Measurements from ENCODE around the gene ZNF805. TPM values are rescaled to one million over a fixed set of nuclear protein-coding genes. Genes with fewer than 3 reads are reported as not detected.
A peak's percentile ranks its signal among the peaks of the same experiment; 100 is the strongest.

ZNF805 gene
- total RNA-seq, 3 donors from 2014 or later (not counting 1 experiment from before 2014, with no cell fraction given), result 25.9 to 32.7 (median 31.0) TPM

DNA sequence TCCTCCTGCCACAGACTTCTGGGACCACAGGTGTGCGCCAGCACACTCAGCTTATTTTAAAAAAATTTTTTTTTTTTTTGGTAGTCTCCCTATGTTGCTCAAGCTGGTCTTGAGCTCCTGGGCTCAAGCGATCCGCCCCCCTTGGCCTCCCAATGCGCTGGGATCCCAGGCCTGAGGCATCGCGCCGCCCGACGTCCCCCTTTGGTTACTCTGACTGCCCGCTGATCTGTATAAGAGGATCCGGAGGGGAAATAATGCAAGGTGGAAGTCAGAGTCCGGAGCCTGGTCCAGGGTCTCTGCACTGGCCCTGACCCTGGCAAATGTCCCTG lies 486 bp upstream of the ZNF805 start:
- Histone ChIP-seq H3K9me3 (ENCODE audit: control insufficient read depth, insufficient read depth, low read length) (no peaks in the 10 kb centered on the region), H3K36me3 (ENCODE audit: control insufficient read depth, insufficient read depth, low read length) (peaks cover 9% of the 10 kb centered on the region), H3K27ac (ENCODE audit: low read length) (peak overlapping the region; percentile 87), H3K4me1 (ENCODE audit: control insufficient read depth, insufficient read depth, low read length) (peaks cover 22% of the 10 kb centered on the region), H3K27me3 (ENCODE audit: control insufficient read depth, insufficient read depth, low read length) (no peaks in the 10 kb centered on the region), H3K4me3 (ENCODE audit: low read length) (peak overlapping the region; percentile 78)
- DNase-seq (no peak), ATAC-seq (no peak)
- no peaks in the 10 kb centered on the region for H3K9me3 Mint-ChIP-seq
- H3K4me1 Mint-ChIP-seq, result peaks cover 29 to 34% of the 10 kb centered on the region in 2 donors
- no peaks in the 10 kb centered on the region for H3K36me3 Mint-ChIP-seq
- H3K4me3 Mint-ChIP-seq, result peak overlapping the region; percentile 95
- no peak for TF ChIP-seq CTCF (IDR thresholded peaks at IDR 0.05)
- no peaks in the 10 kb centered on the region for H3K27me3 Mint-ChIP-seq (ENCODE audit: low read depth in 2 of 2)
- intact Hi-C loops (cut with micrococcal nuclease), result loop anchor here (1.0 to 2.0 kb wide), 4 partner anchors 40 to 123 kb away; partner anchors contain the start of genes TRAPPC2B, ZNF304, ZNF460 and ZNF543
- 32% methylated on average over 12 of the region's 12 CpGs for WGBS (ENCODE audit: insufficient coverage)
- peak overlapping the region; percentile 94 to 96 for H3K27ac Mint-ChIP-seq

GRCh38 chr19:57241176-57241575 lies 744 bp downstream of the ZNF805 start:
- ATAC-seq (peak in 1 of 3 donors; percentile 3), DNase-seq (no peak)
- Mint-ChIP-seq H3K27me3 (ENCODE audit: low read depth in 2 of 2) (no peaks in the 10 kb centered on the region), H3K27ac (peak overlapping the region; percentile 94 to 96), H3K36me3 (no peaks in the 10 kb centered on the region), H3K4me3 (peak overlapping the region; percentile 95), H3K4me1 (peaks cover 29 to 34% of the 10 kb centered on the region in 2 donors), H3K9me3 (no peaks in the 10 kb centered on the region)
- intact Hi-C loops (cut with micrococcal nuclease), result loop anchor here (2.0 kb wide), 1 partner anchor 110 kb away; the partner anchor contains the start of gene ZNF304
- Histone ChIP-seq H3K27me3 (ENCODE audit: control insufficient read depth, insufficient read depth, low read length) (no peaks in the 10 kb centered on the region), H3K4me3 (ENCODE audit: low read length) (peak overlapping the region; percentile 78), H3K36me3 (ENCODE audit: control insufficient read depth, insufficient read depth, low read length) (peaks cover 16% of the 10 kb centered on the region), H3K4me1 (ENCODE audit: control insufficient read depth, insufficient read depth, low read length) (peaks cover 22% of the 10 kb centered on the region), H3K27ac (ENCODE audit: low read length) (peak overlapping the region; percentile 87), H3K9me3 (ENCODE audit: control insufficient read depth, insufficient read depth, low read length) (no peaks in the 10 kb centered on the region)
- WGBS (ENCODE audit: insufficient coverage), result 36% methylated on average over 7 of the region's 7 CpGs
- no peak for TF ChIP-seq CTCF (IDR thresholded peaks at IDR 0.05)

DNA sequence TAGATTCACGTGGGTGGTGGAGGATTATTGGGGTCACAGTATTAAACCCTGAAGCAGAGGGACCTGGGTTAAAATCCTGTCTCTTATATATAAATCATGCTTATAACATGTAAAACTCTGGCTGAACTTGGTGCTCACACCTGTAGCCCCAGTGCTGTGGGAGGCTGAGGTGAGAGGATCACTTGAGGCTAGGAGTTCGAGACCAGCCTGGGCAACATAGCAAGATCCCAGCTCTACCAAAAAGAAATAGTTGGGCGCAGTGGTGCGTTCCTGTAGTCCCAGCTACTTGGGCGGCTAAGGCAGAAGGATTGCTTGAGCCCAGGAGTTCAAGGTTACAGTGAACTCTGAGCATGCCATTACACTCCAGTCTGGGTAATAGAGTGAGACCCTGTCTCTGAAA lies 2.4 kb downstream of the ZNF805 start:
- 93% methylated on average over 4 of the region's 5 CpGs for WGBS (ENCODE audit: insufficient coverage)
- Histone ChIP-seq H3K36me3 (ENCODE audit: control insufficient read depth, insufficient read depth, low read length) (peaks cover 19% of the 10 kb centered on the region), H3K4me1 (ENCODE audit: control insufficient read depth, insufficient read depth, low read length) (peaks cover 22% of the 10 kb centered on the region), H3K9me3 (ENCODE audit: control insufficient read depth, insufficient read depth, low read length) (no peaks in the 10 kb centered on the region), H3K27ac (ENCODE audit: low read length) (no peak overlapping the region), H3K4me3 (ENCODE audit: low read length) (no peak overlapping the region), H3K27me3 (ENCODE audit: control insufficient read depth, insufficient read depth, low read length) (no peaks in the 10 kb centered on the region)
- H3K9me3 Mint-ChIP-seq, result no peaks in the 10 kb centered on the region
- H3K27ac Mint-ChIP-seq, result no peak overlapping the region
- H3K36me3 Mint-ChIP-seq, result no peaks in the 10 kb centered on the region
- H3K4me3 Mint-ChIP-seq, result no peak overlapping the region
- DNase-seq (no peak), ATAC-seq (no peak)
- H3K27me3 Mint-ChIP-seq (ENCODE audit: low read depth in 2 of 2), result no peaks in the 10 kb centered on the region
- peaks cover 29 to 34% of the 10 kb centered on the region in 2 donors for H3K4me1 Mint-ChIP-seq
- intact Hi-C loops (cut with micrococcal nuclease), result no loop called here
- no peak for TF ChIP-seq CTCF (IDR thresholded peaks at IDR 0.05)

GRCh38 chr19:57244513-57244912 lies 4.1 kb downstream of the ZNF805 start:
- ATAC-seq (no peak), DNase-seq (no peak)
- Histone ChIP-seq H3K36me3 (ENCODE audit: control insufficient read depth, insufficient read depth, low read length) (peaks cover 30% of the 10 kb centered on the region), H3K27ac (ENCODE audit: low read length) (no peak overlapping the region), H3K4me1 (ENCODE audit: control insufficient read depth, insufficient read depth, low read length) (peaks cover 22% of the 10 kb centered on the region), H3K4me3 (ENCODE audit: low read length) (no peak overlapping the region), H3K9me3 (ENCODE audit: control insufficient read depth, insufficient read depth, low read length) (no peaks in the 10 kb centered on the region), H3K27me3 (ENCODE audit: control insufficient read depth, insufficient read depth, low read length) (no peaks in the 10 kb centered on the region)
- Mint-ChIP-seq H3K27ac (no peak overlapping the region), H3K4me3 (no peak overlapping the region), H3K9me3 (no peaks in the 10 kb centered on the region), H3K36me3 (no peaks in the 10 kb centered on the region), H3K4me1 (peaks cover 29 to 34% of the 10 kb centered on the region in 2 donors), H3K27me3 (ENCODE audit: low read depth in 2 of 2) (no peaks in the 10 kb centered on the region)
- intact Hi-C loops (cut with micrococcal nuclease), result no loop called here
- no peak for TF ChIP-seq CTCF (IDR thresholded peaks at IDR 0.05)
- WGBS (ENCODE audit: insufficient coverage), result 92% methylated on average over 5 of the region's 5 CpGs
